CD4-positive, alpha-beta T cell treated with Interleukin-1 beta for 1 hour (primary cell): ENCODE measurements around the gene IDH3A.
A peak's percentile ranks its signal among the peaks of the same experiment; 100 is the strongest.
"Not testable (repeated sequence)": the region's sequence is repeated elsewhere in the genome, so short reads cannot be mapped to it uniquely, and the experiment has no call there.

Experiments
- DNase-seq, 2 donors: peaks; one replicate each; pipeline ENCODE4 v3.0.0-alpha.2; 2020 to 2022

IDH3A gene

GRCh38 chr15:78129751-78130287 is 19.3 kb upstream of the IDH3A start:
- no peak for DNase-seq

- peak in 1 of 2 donors; percentile 47 for DNase-seq
These were observed 18.5 kb upstream of the IDH3A start for GRCh38 chr15:78130466-78131294.

- DNase-seq, result peak; percentile 80 to 81
These were observed 17.7 kb upstream of the IDH3A start, which contains the start of gene CIB2 for GRCh38 chr15:78131295-78132061. CIB2 (minus strand) TSS chr15:78131445; CDS start chr15:78131215, 230 bp downstream.

GRCh38 chr15:78133801-78134200 is 15.4 kb upstream of the IDH3A start:
- no peak for DNase-seq

- DNase-seq, result no peak
These were observed 9.6 kb upstream of the IDH3A start for GRCh38 chr15:78139578-78139977.

GRCh38 chr15:78140292-78140691 is 8.9 kb upstream of the IDH3A start:
- DNase-seq, result no peak

GRCh38 chr15:78142332-78142731 is 6.8 kb upstream of the IDH3A start:
- no peak for DNase-seq

GRCh38 chr15:78146425-78147154 is 2.6 kb upstream of the IDH3A start:
- DNase-seq, result no peak

GRCh38 chr15:78147566-78147965 is 1.6 kb upstream of the IDH3A start:
- DNase-seq, result no peak

- no peak for DNase-seq
These were observed 632 bp upstream of the IDH3A start for GRCh38 chr15:78148392-78149067.

- no peak for DNase-seq
These were observed 916 bp downstream of the IDH3A start for GRCh38 chr15:78149805-78150751.

- DNase-seq, result not testable (repeated sequence)
These were observed 1.9 kb downstream of the IDH3A start for GRCh38 chr15:78151075-78151474.

- no peak for DNase-seq
These were observed 5.8 kb downstream of the IDH3A start for GRCh38 chr15:78154955-78155354.

- no peak for DNase-seq
These were observed 6.3 kb downstream of the IDH3A start for GRCh38 chr15:78155355-78155939.

- no peak for DNase-seq
These were observed 7.5 kb downstream of the IDH3A start for GRCh38 chr15:78156653-78157052.

GRCh38 chr15:78157203-78157602 is 8.0 kb downstream of the IDH3A start:
- no peak for DNase-seq

- DNase-seq, result no peak
These were observed 10.2 kb downstream of the IDH3A start for GRCh38 chr15:78159395-78159794.

GRCh38 chr15:78162038-78162437 is 12.9 kb downstream of the IDH3A start:
- no peak for DNase-seq

GRCh38 chr15:78164010-78164409 is 14.8 kb downstream of the IDH3A start:
- no peak for DNase-seq

- DNase-seq, result peak in 1 of 2 donors; percentile 35
These were observed 18.2 kb downstream of the IDH3A start for GRCh38 chr15:78167227-78167888.
